HEK293 (cell line): ENCODE data around the gene TSPAN1.

Experiments
- CTCF ChIA-PET: fragments of 350-600 bp; formaldehyde crosslinking; extraction: SDS; loops from one replicate; lab custom pipeline; 2021; ENCODE audit warnings: antibody characterized with exemption; lab: Yijun Ruan, JAX
- POLR2A ChIA-PET: fragments of 300-600 bp; formaldehyde crosslinking; extraction: SDS; loops from one replicate; lab custom pipeline; 2020; ENCODE audit warnings: antibody characterized with exemption, inconsistent platforms; lab: Yijun Ruan, JAX
- H3K27ac ChIP-seq: fragments of 200-500 bp; sonication (Bioruptor generic); 2 replicates; pipeline ENCODE4 v1.5.1; 2014; ENCODE audit warnings: low read depth, low read length, control low read depth, inconsistent platforms; ENCODE audit errors: extremely low read depth
- H3K36me3 ChIP-seq, 2 experiments: fragments of 200-500 bp in 1 of 2; sonication (Bioruptor generic) in 1 of 2; 1 replicate in 1 of 2; 2 replicates in 1 of 2; pipeline ENCODE4 v1.5.1; 2014 to 2017; ENCODE audit warnings: inconsistent platforms in 2 of 2, low read length in 2 of 2; ENCODE audit not compliant: control insufficient read depth in 2 of 2, insufficient read depth in 1 of 2
- H3K4me1 ChIP-seq: fragments of 200-500 bp; sonication (Bioruptor generic); 2 replicates; pipeline ENCODE4 v1.5.1; 2014; ENCODE audit warnings: mild to moderate bottlenecking, low read length, inconsistent platforms; ENCODE audit not compliant: control insufficient read depth, insufficient read depth
- H3K4me3 ChIP-seq: 2 replicates; pipeline ENCODE4 v1.5.1; 2011; ENCODE audit warnings: low read depth, mild to moderate bottlenecking, control low read depth, low read length, moderate library complexity
- H3K9me3 ChIP-seq: fragments of 200-500 bp; sonication (Bioruptor generic); 2 replicates; pipeline ENCODE4 v1.5.1; 2014; ENCODE audit warnings: low read depth, low read length, inconsistent platforms; ENCODE audit not compliant: control insufficient read depth, insufficient read depth
- BCL11B ChIP-seq: fragments of 450-650 bp; formaldehyde crosslinking; IDR thresholded peaks from 2 replicates; pipeline ENCODE4 v1.5.1; 2016; ENCODE audit warnings: low read depth, missing biosample characterization, missing genetic modification characterization
- KLF10 ChIP-seq: fragments of 450-650 bp; IDR thresholded peaks from 2 replicates; pipeline ENCODE4 v1.5.1; 2018; ENCODE audit warnings: missing biosample characterization, mild to moderate bottlenecking, missing genetic modification characterization
- MZF1 ChIP-seq: fragments of 450-650 bp; formaldehyde crosslinking; IDR thresholded peaks from 2 replicates; pipeline ENCODE4 v1.5.1; 2017; ENCODE audit warnings: missing biosample characterization, missing genetic modification characterization, borderline replicate concordance
- SCRT1 ChIP-seq: fragments of 450-650 bp; formaldehyde crosslinking; IDR thresholded peaks from 2 replicates; pipeline ENCODE4 v1.5.1; 2016; ENCODE audit warnings: missing biosample characterization, missing genetic modification characterization, borderline replicate concordance
- ZBTB17 ChIP-seq: fragments of 450-650 bp; formaldehyde crosslinking; IDR thresholded peaks from 2 replicates; pipeline ENCODE4 v1.5.1; 2016; ENCODE audit warnings: missing biosample characterization, missing genetic modification characterization
- ZBTB48 ChIP-seq: fragments of 450-650 bp; formaldehyde crosslinking; IDR thresholded peaks from 2 replicates; pipeline ENCODE4 v1.5.1; 2016; ENCODE audit warnings: missing biosample characterization, missing genetic modification characterization
- ZNF202 ChIP-seq: fragments of 450-650 bp; formaldehyde crosslinking; IDR thresholded peaks from 2 replicates; pipeline ENCODE4 v1.5.1; 2016; ENCODE audit warnings: missing biosample characterization, missing genetic modification characterization, borderline replicate concordance
- ZNF24 ChIP-seq: fragments of 450-650 bp; formaldehyde crosslinking; IDR thresholded peaks from 2 replicates; pipeline ENCODE4 v1.5.1; 2016; ENCODE audit warnings: missing biosample characterization, missing genetic modification characterization
- ZNF292 ChIP-seq: fragments of 450-650 bp; formaldehyde crosslinking; IDR thresholded peaks from 2 replicates; pipeline ENCODE4 v1.5.1; 2016; ENCODE audit warnings: low read depth, missing biosample characterization, missing genetic modification characterization, borderline replicate concordance
- ZNF341 ChIP-seq: fragments of 450-650 bp; formaldehyde crosslinking; IDR thresholded peaks from 2 replicates; pipeline ENCODE4; 2016; ENCODE audit warnings: low read depth, missing biosample characterization, missing genetic modification characterization
- ZNF37A ChIP-seq: fragments of 450-650 bp; IDR thresholded peaks from 2 replicates; pipeline ENCODE4 v1.5.1; 2018; ENCODE audit warnings: missing biosample characterization, missing genetic modification characterization
- ZNF514 ChIP-seq: fragments of 450-650 bp; formaldehyde crosslinking; IDR thresholded peaks from 2 replicates; pipeline ENCODE4 v1.5.1; 2016; ENCODE audit warnings: missing biosample characterization, missing genetic modification characterization
- ZNF621 ChIP-seq: fragments of 450-650 bp; formaldehyde crosslinking; IDR thresholded peaks from 2 replicates; pipeline ENCODE4 v1.5.1; 2017; ENCODE audit warnings: missing biosample characterization, missing genetic modification characterization
- ZNF623 ChIP-seq: fragments of 450-650 bp; formaldehyde crosslinking; IDR thresholded peaks from 2 replicates; pipeline ENCODE4 v1.5.1; 2016; ENCODE audit warnings: missing biosample characterization, missing genetic modification characterization
- ZNF791 ChIP-seq: fragments of 450-650 bp; formaldehyde crosslinking; IDR thresholded peaks from 2 replicates; pipeline ENCODE4 v1.5.1; 2016; ENCODE audit warnings: missing biosample characterization, missing genetic modification characterization
- ZNF830 ChIP-seq: fragments of 450-650 bp; IDR thresholded peaks from 2 replicates; pipeline ENCODE4 v1.5.0; 2018; ENCODE audit warnings: missing biosample characterization, missing genetic modification characterization, low read depth, mild to moderate bottlenecking, moderate library complexity
- ZSCAN23 ChIP-seq: fragments of 450-650 bp; formaldehyde crosslinking; IDR thresholded peaks from 2 replicates; pipeline ENCODE4 v1.5.1; 2016; ENCODE audit warnings: missing biosample characterization, missing genetic modification characterization
- TF ChIP-seq, protein P1 (sequence below): fragments of 450-650 bp; formaldehyde crosslinking; IDR thresholded peaks from 2 replicates; pipeline ENCODE4 v1.5.1; 2016; ENCODE audit warnings: missing biosample characterization, missing genetic modification characterization
- TF ChIP-seq, protein P2 (sequence below): fragments of 450-650 bp; formaldehyde crosslinking; IDR thresholded peaks from 2 replicates; pipeline ENCODE4 v1.5.1; 2016; ENCODE audit warnings: missing biosample characterization, missing genetic modification characterization, borderline replicate concordance
- TF ChIP-seq, protein P3 (sequence below): fragments of 450-650 bp; formaldehyde crosslinking; IDR thresholded peaks from 2 replicates; pipeline ENCODE4 v1.5.1; 2016; ENCODE audit warnings: missing biosample characterization, missing genetic modification characterization, low read depth
- TF ChIP-seq, protein P4 (sequence below): fragments of 450-650 bp; formaldehyde crosslinking; IDR thresholded peaks from 2 replicates; pipeline ENCODE4 v1.5.1; 2016; ENCODE audit warnings: missing biosample characterization, missing genetic modification characterization

TSPAN1 gene

DNA sequence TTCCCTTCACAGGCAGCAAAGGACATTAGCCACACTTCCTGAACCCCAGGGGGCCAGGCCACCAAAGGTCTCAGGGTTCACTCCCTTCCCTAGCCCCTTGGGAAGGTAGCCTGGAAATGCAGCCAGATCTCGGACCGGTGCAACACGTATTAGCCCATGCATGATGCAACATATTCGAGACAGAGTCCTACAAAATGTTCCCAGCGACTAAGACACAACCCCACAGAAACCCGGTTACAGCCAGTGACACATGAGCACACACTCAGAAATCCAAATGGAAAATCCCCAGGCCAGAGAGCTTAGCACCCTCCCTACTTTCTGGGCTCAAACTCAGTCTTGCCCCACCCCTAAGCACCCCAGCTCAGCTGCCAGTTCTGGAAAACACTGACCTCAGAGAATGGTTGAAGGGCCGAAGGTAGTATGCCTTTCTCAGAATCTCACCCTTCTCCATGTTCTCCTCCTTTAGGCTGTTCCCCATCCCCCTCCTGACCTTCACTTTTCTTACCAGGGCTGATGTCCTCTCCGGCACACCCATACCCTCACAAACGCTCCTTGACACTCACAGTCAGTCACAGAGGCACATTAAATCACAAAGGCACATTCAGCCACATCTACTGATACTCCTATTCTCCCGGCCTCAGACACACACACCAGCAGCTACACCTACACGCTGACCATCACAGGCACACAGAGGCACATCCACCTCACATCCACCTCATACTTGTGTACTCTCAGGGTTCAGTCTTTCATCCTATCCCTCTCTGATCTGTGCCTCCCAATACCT, at the start of gene TSPAN1 (continued):
- peak; percentile 19; the same call in 1 of the 2 replicates for TF ChIP-seq MZF1
- peak; percentile 25; the same call in 1 of the 2 replicates for TF ChIP-seq ZBTB17 (tag by site-specific recombination)
- TF ChIP-seq, protein P1, sequence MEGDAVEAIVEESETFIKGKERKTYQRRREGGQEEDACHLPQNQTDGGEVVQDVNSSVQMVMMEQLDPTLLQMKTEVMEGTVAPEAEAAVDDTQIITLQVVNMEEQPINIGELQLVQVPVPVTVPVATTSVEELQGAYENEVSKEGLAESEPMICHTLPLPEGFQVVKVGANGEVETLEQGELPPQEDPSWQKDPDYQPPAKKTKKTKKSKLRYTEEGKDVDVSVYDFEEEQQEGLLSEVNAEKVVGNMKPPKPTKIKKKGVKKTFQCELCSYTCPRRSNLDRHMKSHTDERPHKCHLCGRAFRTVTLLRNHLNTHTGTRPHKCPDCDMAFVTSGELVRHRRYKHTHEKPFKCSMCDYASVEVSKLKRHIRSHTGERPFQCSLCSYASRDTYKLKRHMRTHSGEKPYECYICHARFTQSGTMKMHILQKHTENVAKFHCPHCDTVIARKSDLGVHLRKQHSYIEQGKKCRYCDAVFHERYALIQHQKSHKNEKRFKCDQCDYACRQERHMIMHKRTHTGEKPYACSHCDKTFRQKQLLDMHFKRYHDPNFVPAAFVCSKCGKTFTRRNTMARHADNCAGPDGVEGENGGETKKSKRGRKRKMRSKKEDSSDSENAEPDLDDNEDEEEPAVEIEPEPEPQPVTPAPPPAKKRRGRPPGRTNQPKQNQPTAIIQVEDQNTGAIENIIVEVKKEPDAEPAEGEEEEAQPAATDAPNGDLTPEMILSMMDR (tag by site-specific recombination): no peak
- TF ChIP-seq ZNF341 (tag by site-specific recombination): peak; percentile 48
- TF ChIP-seq ZBTB48 (tag by site-specific recombination): peak; percentile 9; the same call in 1 of the 2 replicates
- no peak for TF ChIP-seq ZNF514 (tag by site-specific recombination)
- TF ChIP-seq, all 188 proteins: peak for 9

DNA sequence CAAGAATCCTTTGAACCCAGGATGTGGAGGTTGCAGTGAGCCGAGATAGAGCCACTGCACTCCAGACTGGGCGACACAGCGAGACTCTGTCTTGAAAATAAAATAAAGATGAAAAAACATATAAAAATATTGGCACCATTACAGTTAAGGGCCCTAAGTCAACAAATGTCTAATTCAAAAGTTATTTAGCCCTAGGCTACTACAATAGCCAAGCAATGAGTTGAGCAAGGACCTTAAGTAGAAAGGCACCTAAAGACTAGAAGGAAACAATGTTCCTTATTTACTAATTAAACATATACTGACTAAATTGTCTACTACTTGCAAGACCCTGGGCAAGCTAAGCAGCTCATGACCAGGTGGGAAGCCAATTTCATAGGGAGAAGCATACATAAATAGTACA, 46.5 kb upstream of the TSPAN1 start:
- ChIA-PET CTCF (interaction anchor here (1.2 kb wide), 1 partner anchor 95 kb away, joined by 4 read pairs; no protein-coding TSS in a partner anchor), POLR2A (no interaction called here)
- Histone ChIP-seq H3K4me3 (no peak overlapping the region), H3K9me3 (no peaks in the 10 kb centered on the region), H3K36me3 (no peaks in the 10 kb centered on the region), H3K27ac (no peak overlapping the region), H3K4me1 (no peaks in the 10 kb centered on the region)
- TF ChIP-seq ZSCAN23 (tag by site-specific recombination) (no peak), ZNF621 (tag by site-specific recombination) (no peak), ZNF37A (tag by site-specific recombination) (no peak), ZNF791 (tag by site-specific recombination) (no peak)
- TF ChIP-seq, protein P2, sequence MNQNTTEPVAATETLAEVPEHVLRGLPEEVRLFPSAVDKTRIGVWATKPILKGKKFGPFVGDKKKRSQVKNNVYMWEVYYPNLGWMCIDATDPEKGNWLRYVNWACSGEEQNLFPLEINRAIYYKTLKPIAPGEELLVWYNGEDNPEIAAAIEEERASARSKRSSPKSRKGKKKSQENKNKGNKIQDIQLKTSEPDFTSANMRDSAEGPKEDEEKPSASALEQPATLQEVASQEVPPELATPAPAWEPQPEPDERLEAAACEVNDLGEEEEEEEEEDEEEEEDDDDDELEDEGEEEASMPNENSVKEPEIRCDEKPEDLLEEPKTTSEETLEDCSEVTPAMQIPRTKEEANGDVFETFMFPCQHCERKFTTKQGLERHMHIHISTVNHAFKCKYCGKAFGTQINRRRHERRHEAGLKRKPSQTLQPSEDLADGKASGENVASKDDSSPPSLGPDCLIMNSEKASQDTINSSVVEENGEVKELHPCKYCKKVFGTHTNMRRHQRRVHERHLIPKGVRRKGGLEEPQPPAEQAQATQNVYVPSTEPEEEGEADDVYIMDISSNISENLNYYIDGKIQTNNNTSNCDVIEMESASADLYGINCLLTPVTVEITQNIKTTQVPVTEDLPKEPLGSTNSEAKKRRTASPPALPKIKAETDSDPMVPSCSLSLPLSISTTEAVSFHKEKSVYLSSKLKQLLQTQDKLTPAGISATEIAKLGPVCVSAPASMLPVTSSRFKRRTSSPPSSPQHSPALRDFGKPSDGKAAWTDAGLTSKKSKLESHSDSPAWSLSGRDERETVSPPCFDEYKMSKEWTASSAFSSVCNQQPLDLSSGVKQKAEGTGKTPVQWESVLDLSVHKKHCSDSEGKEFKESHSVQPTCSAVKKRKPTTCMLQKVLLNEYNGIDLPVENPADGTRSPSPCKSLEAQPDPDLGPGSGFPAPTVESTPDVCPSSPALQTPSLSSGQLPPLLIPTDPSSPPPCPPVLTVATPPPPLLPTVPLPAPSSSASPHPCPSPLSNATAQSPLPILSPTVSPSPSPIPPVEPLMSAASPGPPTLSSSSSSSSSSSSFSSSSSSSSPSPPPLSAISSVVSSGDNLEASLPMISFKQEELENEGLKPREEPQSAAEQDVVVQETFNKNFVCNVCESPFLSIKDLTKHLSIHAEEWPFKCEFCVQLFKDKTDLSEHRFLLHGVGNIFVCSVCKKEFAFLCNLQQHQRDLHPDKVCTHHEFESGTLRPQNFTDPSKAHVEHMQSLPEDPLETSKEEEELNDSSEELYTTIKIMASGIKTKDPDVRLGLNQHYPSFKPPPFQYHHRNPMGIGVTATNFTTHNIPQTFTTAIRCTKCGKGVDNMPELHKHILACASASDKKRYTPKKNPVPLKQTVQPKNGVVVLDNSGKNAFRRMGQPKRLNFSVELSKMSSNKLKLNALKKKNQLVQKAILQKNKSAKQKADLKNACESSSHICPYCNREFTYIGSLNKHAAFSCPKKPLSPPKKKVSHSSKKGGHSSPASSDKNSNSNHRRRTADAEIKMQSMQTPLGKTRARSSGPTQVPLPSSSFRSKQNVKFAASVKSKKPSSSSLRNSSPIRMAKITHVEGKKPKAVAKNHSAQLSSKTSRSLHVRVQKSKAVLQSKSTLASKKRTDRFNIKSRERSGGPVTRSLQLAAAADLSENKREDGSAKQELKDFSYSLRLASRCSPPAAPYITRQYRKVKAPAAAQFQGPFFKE (tag by site-specific recombination): no peak

DNA sequence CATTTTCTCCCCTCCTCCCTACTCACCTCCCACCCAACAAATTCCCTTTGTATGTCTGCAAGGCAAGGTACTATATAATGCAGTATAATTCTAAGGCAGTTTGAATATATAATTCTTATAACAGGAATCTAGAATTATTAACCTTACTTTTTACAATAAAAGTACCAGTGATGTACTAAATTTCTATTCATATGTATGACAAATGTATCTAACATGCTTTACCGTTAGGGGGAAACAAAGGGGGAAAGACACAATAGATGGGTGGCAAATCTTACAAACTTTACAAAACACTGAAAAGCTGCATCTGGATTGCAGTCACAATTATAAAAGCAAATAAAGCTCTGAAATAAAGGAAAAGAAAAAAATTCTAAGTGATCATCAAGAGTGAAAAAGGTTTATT, 44.8 kb upstream of the TSPAN1 start:
- H3K4me3 ChIP-seq: peak overlapping the region; percentile 66
- POLR2A ChIA-PET: interaction anchor here (0.5 to 0.6 kb wide), 2 partner anchors 20 to 827 kb away, joined by 3 to 4 read pairs; no protein-coding TSS in a partner anchor
- H3K36me3 ChIP-seq: no peaks in the 10 kb centered on the region
- CTCF ChIA-PET: interaction anchor here (1.1 to 2.4 kb wide), 2 partner anchors 34 to 51 kb away, joined by 4 to 16 read pairs; no protein-coding TSS in a partner anchor
- H3K4me1 ChIP-seq: peaks cover 6% of the 10 kb centered on the region
- H3K27ac ChIP-seq: no peak overlapping the region
- H3K9me3 ChIP-seq: no peaks in the 10 kb centered on the region
- no peak for TF ChIP-seq ZNF830
- TF ChIP-seq, protein P3, sequence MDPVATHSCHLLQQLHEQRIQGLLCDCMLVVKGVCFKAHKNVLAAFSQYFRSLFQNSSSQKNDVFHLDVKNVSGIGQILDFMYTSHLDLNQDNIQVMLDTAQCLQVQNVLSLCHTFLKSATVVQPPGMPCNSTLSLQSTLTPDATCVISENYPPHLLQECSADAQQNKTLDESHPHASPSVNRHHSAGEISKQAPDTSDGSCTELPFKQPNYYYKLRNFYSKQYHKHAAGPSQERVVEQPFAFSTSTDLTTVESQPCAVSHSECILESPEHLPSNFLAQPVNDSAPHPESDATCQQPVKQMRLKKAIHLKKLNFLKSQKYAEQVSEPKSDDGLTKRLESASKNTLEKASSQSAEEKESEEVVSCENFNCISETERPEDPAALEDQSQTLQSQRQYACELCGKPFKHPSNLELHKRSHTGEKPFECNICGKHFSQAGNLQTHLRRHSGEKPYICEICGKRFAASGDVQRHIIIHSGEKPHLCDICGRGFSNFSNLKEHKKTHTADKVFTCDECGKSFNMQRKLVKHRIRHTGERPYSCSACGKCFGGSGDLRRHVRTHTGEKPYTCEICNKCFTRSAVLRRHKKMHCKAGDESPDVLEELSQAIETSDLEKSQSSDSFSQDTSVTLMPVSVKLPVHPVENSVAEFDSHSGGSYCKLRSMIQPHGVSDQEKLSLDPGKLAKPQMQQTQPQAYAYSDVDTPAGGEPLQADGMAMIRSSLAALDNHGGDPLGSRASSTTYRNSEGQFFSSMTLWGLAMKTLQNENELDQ (tag by site-specific recombination): no peak
- no peak for TF ChIP-seq ZNF292 (tag by site-specific recombination)
- TF ChIP-seq, protein P4, sequence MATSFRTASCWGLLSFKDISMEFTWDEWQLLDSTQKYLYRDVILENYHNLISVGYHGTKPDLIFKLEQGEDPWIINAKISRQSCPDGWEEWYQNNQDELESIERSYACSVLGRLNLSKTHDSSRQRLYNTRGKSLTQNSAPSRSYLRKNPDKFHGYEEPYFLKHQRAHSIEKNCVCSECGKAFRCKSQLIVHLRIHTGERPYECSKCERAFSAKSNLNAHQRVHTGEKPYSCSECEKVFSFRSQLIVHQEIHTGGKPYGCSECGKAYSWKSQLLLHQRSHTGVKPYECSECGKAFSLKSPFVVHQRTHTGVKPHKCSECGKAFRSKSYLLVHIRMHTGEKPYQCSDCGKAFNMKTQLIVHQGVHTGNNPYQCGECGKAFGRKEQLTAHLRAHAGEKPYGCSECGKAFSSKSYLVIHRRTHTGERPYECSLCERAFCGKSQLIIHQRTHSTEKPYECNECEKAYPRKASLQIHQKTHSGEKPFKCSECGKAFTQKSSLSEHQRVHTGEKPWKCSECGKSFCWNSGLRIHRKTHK (tag by site-specific recombination): no peak
- TF ChIP-seq SCRT1 (tag by site-specific recombination): no peak
- no peak for TF ChIP-seq ZNF202
- no peak for TF ChIP-seq BCL11B
- TF ChIP-seq KLF10: no peak
- no peak for TF ChIP-seq ZNF24 (tag by site-specific recombination)
- TF ChIP-seq ZNF623 (tag by site-specific recombination): no peak
